HepG2 (cell line): ENCODE measurements around the gene CFAP61. TPM values are rescaled to one million over a fixed set of nuclear protein-coding genes. Genes with fewer than 3 reads are reported as not detected.

ENCODE experiments used
- HHEX ChIP-seq: IDR thresholded peaks from 2 replicates; pipeline ENCODE4 v1.6.1; 2016; ENCODE audit warnings: control low read depth
- KDM5B ChIP-seq: sonication (generic); formaldehyde crosslinking; IDR thresholded peaks from 2 replicates; pipeline ENCODE4 v1.4.0; 2020; ENCODE audit warnings: missing genetic modification reagents, mild to moderate bottlenecking, borderline replicate concordance
- KLF6 ChIP-seq: IDR thresholded peaks from 2 replicates; pipeline ENCODE4 v1.8.0; 2016; ENCODE audit warnings: missing biosample characterization, missing genetic modification reagents
- PAF1 ChIP-seq: IDR thresholded peaks from 2 replicates; pipeline ENCODE4 v1.6.1; 2016; ENCODE audit warnings: missing genetic modification reagents, missing compliant biosample characterization
- PPARG ChIP-seq: conservative IDR thresholded peaks from 2 replicates; pipeline ENCODE4 v1.6.1; 2016; ENCODE audit warnings: missing biosample characterization, missing genetic modification reagents
- RBAK ChIP-seq: sonication (generic); formaldehyde crosslinking; IDR thresholded peaks from 2 replicates; pipeline ENCODE4 v1.5.1; 2020; ENCODE audit warnings: mild to moderate bottlenecking, missing genetic modification reagents
- SAP130 ChIP-seq: IDR thresholded peaks from 2 replicates; pipeline ENCODE4 v1.6.1; 2016; ENCODE audit warnings: low read depth
- SOX13 ChIP-seq, 3 experiments: fragments of 450-650 bp in 1 of 3; sonication (generic) in 1 of 3; formaldehyde crosslinking in 1 of 3; IDR thresholded peaks in 2 of 3; conservative IDR thresholded peaks in 1 of 3; 2 replicates each; pipeline versions ENCODE4 v1.5.0 to v1.6.1; 2016 to 2020; ENCODE audit warnings: antibody characterized with exemption in 1 of 3, mild to moderate bottlenecking in 1 of 3, missing compliant biosample characterization in 1 of 3, missing genetic modification reagents in 1 of 3, moderate library complexity in 1 of 3
- ZFY ChIP-seq: sonication (generic); formaldehyde crosslinking; IDR thresholded peaks from 2 replicates; pipeline ENCODE4 v1.4.0; 2020; ENCODE audit warnings: missing genetic modification reagents
- ZNF232 ChIP-seq: sonication (generic); formaldehyde crosslinking; IDR thresholded peaks from 2 replicates; pipeline ENCODE4 v1.4.0; 2020; ENCODE audit warnings: missing genetic modification reagents, borderline replicate concordance
- ZNF24 ChIP-seq: fragments of 450-650 bp; IDR thresholded peaks from 2 replicates; pipeline ENCODE4 v1.6.1; 2017; ENCODE audit warnings: antibody characterized with exemption, mild to moderate bottlenecking
- ZNF577 ChIP-seq: sonication (generic); formaldehyde crosslinking; IDR thresholded peaks from 2 replicates; pipeline ENCODE4 v1.4.0; 2020; ENCODE audit warnings: mild to moderate bottlenecking, low read depth, missing genetic modification reagents, borderline replicate concordance
- polyA plus RNA-seq, 8 experiments: library from polyadenylated mRNA; depleted of rRNA in 3 of 8; stranded (reverse) in 7 of 8; unstranded in 1 of 8; fragments of >200 nt; fragmentation: Illumina TruSeq in 4 of 8; extraction: Trizol in 4 of 8; gene quantifications; 2 replicates each; pipeline versions ENCODE4 v1.2.1 to v1.2.3, GENCODE V29; 2011 to 2016; ENCODE audit warnings: low read depth in 4 of 8, missing spikeins in 1 of 8, mixed read lengths in 1 of 8; ENCODE audit not compliant: insufficient read depth in 1 of 8
- total RNA-seq, 5 experiments: library from RNA; depleted of rRNA; stranded (reverse); fragments of >200 nt; fragmentation: Illumina TruSeq; extraction: Trizol; gene quantifications; 2 replicates each; pipeline ENCODE4 v1.2.3, GENCODE V29; 2016; ENCODE audit warnings: low read depth in 1 of 5
- TF ChIP-seq, protein P1 (sequence below), 2 experiments: sonication (generic) in 1 of 2; formaldehyde crosslinking in 1 of 2; IDR thresholded peaks; 2 replicates each; pipeline versions ENCODE4 v1.4.0 to v1.6.1; 2016 to 2020; ENCODE audit warnings: borderline replicate concordance in 1 of 2, low read depth in 1 of 2, mild to moderate bottlenecking in 1 of 2, missing genetic modification reagents in 1 of 2
- TF ChIP-seq, protein P2 (sequence below): IDR thresholded peaks from 2 replicates; pipeline ENCODE4 v1.4.0; 2020; ENCODE audit warnings: mild to moderate bottlenecking, missing genetic modification reagents
- TF ChIP-seq, protein P3 (sequence below): sonication (generic); formaldehyde crosslinking; IDR thresholded peaks from 2 replicates; pipeline ENCODE4 v1.4.0; 2020; ENCODE audit warnings: missing genetic modification reagents
- TF ChIP-seq, protein P4 (sequence below): sonication (generic); formaldehyde crosslinking; IDR thresholded peaks from 2 replicates; pipeline ENCODE4 v1.4.0; 2020; ENCODE audit warnings: missing genetic modification reagents, borderline replicate concordance

Gene CFAP61
- total and polyA plus RNA-seq, 2 of the 13 experiments (the other 11 are each of a cell fraction or from before 2014, with no cell fraction given): 0.27 TPM; not detected in 1

GRCh38 chr20:20297181-20297580, 244.8 kb downstream of the CFAP61 start (continued):
- TF ChIP-seq, protein P1, sequence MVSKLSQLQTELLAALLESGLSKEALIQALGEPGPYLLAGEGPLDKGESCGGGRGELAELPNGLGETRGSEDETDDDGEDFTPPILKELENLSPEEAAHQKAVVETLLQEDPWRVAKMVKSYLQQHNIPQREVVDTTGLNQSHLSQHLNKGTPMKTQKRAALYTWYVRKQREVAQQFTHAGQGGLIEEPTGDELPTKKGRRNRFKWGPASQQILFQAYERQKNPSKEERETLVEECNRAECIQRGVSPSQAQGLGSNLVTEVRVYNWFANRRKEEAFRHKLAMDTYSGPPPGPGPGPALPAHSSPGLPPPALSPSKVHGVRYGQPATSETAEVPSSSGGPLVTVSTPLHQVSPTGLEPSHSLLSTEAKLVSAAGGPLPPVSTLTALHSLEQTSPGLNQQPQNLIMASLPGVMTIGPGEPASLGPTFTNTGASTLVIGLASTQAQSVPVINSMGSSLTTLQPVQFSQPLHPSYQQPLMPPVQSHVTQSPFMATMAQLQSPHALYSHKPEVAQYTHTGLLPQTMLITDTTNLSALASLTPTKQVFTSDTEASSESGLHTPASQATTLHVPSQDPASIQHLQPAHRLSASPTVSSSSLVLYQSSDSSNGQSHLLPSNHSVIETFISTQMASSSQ (IDR thresholded peaks at IDR 0.05; ENCODE audit: low read depth): no peak
- TF ChIP-seq, protein P1 (CRISPR knock-in tag; IDR thresholded peaks at IDR 0.05; ENCODE audit: borderline replicate concordance): no peak
- TF ChIP-seq KLF6 (CRISPR knock-in tag): no peak
- TF ChIP-seq ZNF24: no peak
- 0 out of 2 replicates have a peak, but pooled peaks have one; percentile 34 for TF ChIP-seq HHEX
- TF ChIP-seq, protein P2, sequence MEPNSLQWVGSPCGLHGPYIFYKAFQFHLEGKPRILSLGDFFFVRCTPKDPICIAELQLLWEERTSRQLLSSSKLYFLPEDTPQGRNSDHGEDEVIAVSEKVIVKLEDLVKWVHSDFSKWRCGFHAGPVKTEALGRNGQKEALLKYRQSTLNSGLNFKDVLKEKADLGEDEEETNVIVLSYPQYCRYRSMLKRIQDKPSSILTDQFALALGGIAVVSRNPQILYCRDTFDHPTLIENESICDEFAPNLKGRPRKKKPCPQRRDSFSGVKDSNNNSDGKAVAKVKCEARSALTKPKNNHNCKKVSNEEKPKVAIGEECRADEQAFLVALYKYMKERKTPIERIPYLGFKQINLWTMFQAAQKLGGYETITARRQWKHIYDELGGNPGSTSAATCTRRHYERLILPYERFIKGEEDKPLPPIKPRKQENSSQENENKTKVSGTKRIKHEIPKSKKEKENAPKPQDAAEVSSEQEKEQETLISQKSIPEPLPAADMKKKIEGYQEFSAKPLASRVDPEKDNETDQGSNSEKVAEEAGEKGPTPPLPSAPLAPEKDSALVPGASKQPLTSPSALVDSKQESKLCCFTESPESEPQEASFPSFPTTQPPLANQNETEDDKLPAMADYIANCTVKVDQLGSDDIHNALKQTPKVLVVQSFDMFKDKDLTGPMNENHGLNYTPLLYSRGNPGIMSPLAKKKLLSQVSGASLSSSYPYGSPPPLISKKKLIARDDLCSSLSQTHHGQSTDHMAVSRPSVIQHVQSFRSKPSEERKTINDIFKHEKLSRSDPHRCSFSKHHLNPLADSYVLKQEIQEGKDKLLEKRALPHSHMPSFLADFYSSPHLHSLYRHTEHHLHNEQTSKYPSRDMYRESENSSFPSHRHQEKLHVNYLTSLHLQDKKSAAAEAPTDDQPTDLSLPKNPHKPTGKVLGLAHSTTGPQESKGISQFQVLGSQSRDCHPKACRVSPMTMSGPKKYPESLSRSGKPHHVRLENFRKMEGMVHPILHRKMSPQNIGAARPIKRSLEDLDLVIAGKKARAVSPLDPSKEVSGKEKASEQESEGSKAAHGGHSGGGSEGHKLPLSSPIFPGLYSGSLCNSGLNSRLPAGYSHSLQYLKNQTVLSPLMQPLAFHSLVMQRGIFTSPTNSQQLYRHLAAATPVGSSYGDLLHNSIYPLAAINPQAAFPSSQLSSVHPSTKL (CRISPR knock-in tag): 0 out of 2 replicates have a peak, but pooled peaks have one; percentile 18
- no peak for TF ChIP-seq ZNF232
- no peak for TF ChIP-seq SAP130
- TF ChIP-seq ZFY: no peak
- TF ChIP-seq, protein P3, sequence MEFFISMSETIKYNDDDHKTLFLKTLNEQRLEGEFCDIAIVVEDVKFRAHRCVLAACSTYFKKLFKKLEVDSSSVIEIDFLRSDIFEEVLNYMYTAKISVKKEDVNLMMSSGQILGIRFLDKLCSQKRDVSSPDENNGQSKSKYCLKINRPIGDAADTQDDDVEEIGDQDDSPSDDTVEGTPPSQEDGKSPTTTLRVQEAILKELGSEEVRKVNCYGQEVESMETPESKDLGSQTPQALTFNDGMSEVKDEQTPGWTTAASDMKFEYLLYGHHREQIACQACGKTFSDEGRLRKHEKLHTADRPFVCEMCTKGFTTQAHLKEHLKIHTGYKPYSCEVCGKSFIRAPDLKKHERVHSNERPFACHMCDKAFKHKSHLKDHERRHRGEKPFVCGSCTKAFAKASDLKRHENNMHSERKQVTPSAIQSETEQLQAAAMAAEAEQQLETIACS (CRISPR knock-in tag): no peak
- no peak for TF ChIP-seq PPARG (CRISPR knock-in tag)
- no peak for TF ChIP-seq SOX13 (IDR thresholded peaks at IDR 0.05)
- TF ChIP-seq SOX13 (CRISPR knock-in tag; conservative IDR thresholded peaks at IDR 0.05 in 1 of 2, IDR thresholded peaks at IDR 0.05 in 1 of 2): no peak
- TF ChIP-seq ZNF577 (CRISPR knock-in tag): no peak
- TF ChIP-seq, protein P4, sequence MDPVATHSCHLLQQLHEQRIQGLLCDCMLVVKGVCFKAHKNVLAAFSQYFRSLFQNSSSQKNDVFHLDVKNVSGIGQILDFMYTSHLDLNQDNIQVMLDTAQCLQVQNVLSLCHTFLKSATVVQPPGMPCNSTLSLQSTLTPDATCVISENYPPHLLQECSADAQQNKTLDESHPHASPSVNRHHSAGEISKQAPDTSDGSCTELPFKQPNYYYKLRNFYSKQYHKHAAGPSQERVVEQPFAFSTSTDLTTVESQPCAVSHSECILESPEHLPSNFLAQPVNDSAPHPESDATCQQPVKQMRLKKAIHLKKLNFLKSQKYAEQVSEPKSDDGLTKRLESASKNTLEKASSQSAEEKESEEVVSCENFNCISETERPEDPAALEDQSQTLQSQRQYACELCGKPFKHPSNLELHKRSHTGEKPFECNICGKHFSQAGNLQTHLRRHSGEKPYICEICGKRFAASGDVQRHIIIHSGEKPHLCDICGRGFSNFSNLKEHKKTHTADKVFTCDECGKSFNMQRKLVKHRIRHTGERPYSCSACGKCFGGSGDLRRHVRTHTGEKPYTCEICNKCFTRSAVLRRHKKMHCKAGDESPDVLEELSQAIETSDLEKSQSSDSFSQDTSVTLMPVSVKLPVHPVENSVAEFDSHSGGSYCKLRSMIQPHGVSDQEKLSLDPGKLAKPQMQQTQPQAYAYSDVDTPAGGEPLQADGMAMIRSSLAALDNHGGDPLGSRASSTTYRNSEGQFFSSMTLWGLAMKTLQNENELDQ (CRISPR knock-in tag): no peak
- no peak for TF ChIP-seq KDM5B (CRISPR knock-in tag)
- no peak for TF ChIP-seq PAF1 (CRISPR knock-in tag)
- TF ChIP-seq RBAK: no peak
